Glutamatergic neuron (in vitro differentiated cells): ENCODE data around the gene PRSS27. TPM values are rescaled to one million over a fixed set of nuclear protein-coding genes. Genes with fewer than 3 reads are reported as not detected.

ENCODE experiments used
- DNase-seq: peaks from one replicate; pipeline ENCODE4 v3.0.0; 2022
- H3K27ac Mint-ChIP-seq: one replicate; pipeline ENCODE4 v1.8.0; 2020; ENCODE audit warnings: mild to moderate bottlenecking, mixed read lengths, inconsistent platforms; ENCODE audit not compliant: unreplicated experiment
- H3K27me3 Mint-ChIP-seq: one replicate; pipeline ENCODE4 v1.8.0; 2020; ENCODE audit warnings: mild to moderate bottlenecking, moderate library complexity, mixed read lengths, inconsistent platforms; ENCODE audit not compliant: unreplicated experiment
- H3K36me3 Mint-ChIP-seq: one replicate; pipeline ENCODE4 v1.8.0; 2020; ENCODE audit warnings: mild to moderate bottlenecking, mixed read lengths, inconsistent platforms; ENCODE audit not compliant: unreplicated experiment
- H3K4me1 Mint-ChIP-seq: one replicate; pipeline ENCODE4 v1.8.0; 2020; ENCODE audit warnings: mild to moderate bottlenecking, low read depth, mixed read lengths, inconsistent platforms; ENCODE audit not compliant: unreplicated experiment
- H3K4me3 Mint-ChIP-seq: one replicate; pipeline ENCODE4 v1.8.0; 2020; ENCODE audit warnings: mild to moderate bottlenecking, mixed read lengths, inconsistent platforms; ENCODE audit not compliant: unreplicated experiment
- H3K9me3 Mint-ChIP-seq: one replicate; pipeline ENCODE4 v1.8.0; 2020; ENCODE audit warnings: mild to moderate bottlenecking, moderate library complexity, mixed read lengths, inconsistent platforms; ENCODE audit not compliant: unreplicated experiment
- CTCF ChIP-seq: fragments of 200-600 bp; sonication (generic); IDR thresholded peaks from one replicate; pipeline ENCODE4 v1.5.0; 2021; ENCODE audit not compliant: partially characterized antibody, unreplicated experiment
- total RNA-seq: library from RNA; stranded (reverse); fragmentation: NEBNext Ultra II Directional; extraction: Animal tissue kit (Norgen Biotek cat#: 25700); gene quantifications from one replicate; pipeline ENCODE4 v1.2.1, GENCODE V29; 2021; ENCODE audit not compliant: unreplicated experiment

PRSS27 gene
- total RNA-seq, 1 donor from 2014 or later, result 10.8 TPM

- peak overlapping the region; percentile 73 for H3K27ac Mint-ChIP-seq
- H3K4me3 Mint-ChIP-seq, result peak overlapping the region; percentile 91
Observed at GRCh38 chr16:2752850-2753732, 33.1 kb upstream of the PRSS27 start.

GRCh38 chr16:2752035-2752849 lies 32.2 kb upstream of the PRSS27 start, which contains the start of gene SRRM2:
Gene SRRM2 (plus strand): TSS chr16:2752638. CDS start chr16:2756365, 3,727 bp downstream.
- Mint-ChIP-seq H3K4me1 (peaks cover 33% of the 10 kb centered on the region), H3K4me3 (peak within 1 kb of the TSS; percentile 91), H3K27me3 (peaks cover 21% of the 10 kb centered on the region), H3K27ac (peak within 1 kb of the TSS; percentile 99), H3K36me3 (no peaks in the 10 kb centered on the region), H3K9me3 (peaks cover 23% of the 10 kb centered on the region)
- peak; percentile 95 for DNase-seq
- TF ChIP-seq CTCF, result no peak

More at GRCh38 chr16:2752850-2753732, 33.1 kb upstream of the PRSS27 start:
- peaks cover 21% of the 10 kb centered on the region for H3K27me3 Mint-ChIP-seq
- H3K36me3 Mint-ChIP-seq, result no peaks in the 10 kb centered on the region
- TF ChIP-seq CTCF, result no peak
- H3K4me1 Mint-ChIP-seq, result peaks cover 33% of the 10 kb centered on the region
- DNase-seq, result peak; percentile 84
- H3K9me3 Mint-ChIP-seq, result peaks cover 23% of the 10 kb centered on the region

GRCh38 chr16:2751577-2752034 lies 31.6 kb upstream of the PRSS27 start:
- Mint-ChIP-seq H3K36me3 (no peaks in the 10 kb centered on the region), H3K4me3 (peak overlapping the region; percentile 86), H3K27me3 (peaks cover 21% of the 10 kb centered on the region), H3K4me1 (peaks cover 30% of the 10 kb centered on the region), H3K27ac (peak overlapping the region; percentile 99), H3K9me3 (peaks cover 21% of the 10 kb centered on the region)
- DNase-seq, result peak; percentile 78
- no peak for TF ChIP-seq CTCF

GRCh38 chr16:2749936-2750335 lies 29.9 kb upstream of the PRSS27 start:
- TF ChIP-seq CTCF, result no peak
- no peaks in the 10 kb centered on the region for H3K36me3 Mint-ChIP-seq
- DNase-seq, result no peak
- peaks cover 15% of the 10 kb centered on the region for H3K27me3 Mint-ChIP-seq
- H3K4me1 Mint-ChIP-seq, result peaks cover 17% of the 10 kb centered on the region
- peak overlapping the region; percentile 99 for H3K27ac Mint-ChIP-seq
- no peak overlapping the region for H3K4me3 Mint-ChIP-seq
- peaks cover 16% of the 10 kb centered on the region for H3K9me3 Mint-ChIP-seq
